ENCODE data around the gene MEF2B.

The MEF2B gene

DNA sequence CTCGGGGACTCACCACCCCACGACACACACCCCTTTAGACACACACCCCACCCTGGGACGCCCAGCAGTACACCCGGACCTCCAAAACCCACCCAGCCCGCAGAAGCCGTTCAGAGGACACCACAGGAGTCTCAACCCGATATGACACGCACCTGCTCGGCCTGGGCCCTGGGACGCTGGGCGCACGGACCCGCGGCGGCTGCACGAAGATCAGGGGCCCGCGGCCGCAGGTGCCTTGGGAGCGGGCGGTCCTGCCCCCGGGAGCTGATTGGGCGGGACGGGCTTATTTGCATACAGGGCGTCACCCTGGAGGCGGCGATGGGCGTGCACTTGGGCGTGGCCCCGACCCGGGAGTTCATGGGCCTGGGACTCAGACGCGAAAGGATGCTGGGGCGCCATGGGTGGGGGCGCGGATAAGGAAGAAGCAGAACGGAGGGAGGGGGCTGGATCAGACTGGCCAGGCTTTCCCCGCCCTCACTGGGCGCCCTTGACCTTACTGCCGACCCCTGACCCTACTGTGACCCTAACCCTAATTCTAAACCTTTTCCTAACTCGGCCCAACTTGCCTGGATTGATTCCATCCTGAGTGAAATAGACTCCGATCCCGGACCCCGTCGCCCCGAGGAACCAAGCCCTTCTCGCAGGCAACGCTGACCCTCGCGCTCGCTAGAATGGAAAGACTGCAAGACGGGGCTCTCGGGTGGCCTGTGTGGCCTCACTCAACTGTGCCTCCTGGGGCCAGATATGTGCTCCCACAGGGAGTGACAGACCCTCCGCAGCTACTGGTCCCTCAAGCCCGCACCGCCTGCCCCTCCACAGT lies at the start of gene MEF2B:
TSS of gene MEF2B (minus strand) at position 211 of the 820 bp plus-strand sequence. CDS start 19,528 bp downstream, outside the sequence.
- peak in 1 of 2 donors; percentile 35 for DNase-seq

DNA sequence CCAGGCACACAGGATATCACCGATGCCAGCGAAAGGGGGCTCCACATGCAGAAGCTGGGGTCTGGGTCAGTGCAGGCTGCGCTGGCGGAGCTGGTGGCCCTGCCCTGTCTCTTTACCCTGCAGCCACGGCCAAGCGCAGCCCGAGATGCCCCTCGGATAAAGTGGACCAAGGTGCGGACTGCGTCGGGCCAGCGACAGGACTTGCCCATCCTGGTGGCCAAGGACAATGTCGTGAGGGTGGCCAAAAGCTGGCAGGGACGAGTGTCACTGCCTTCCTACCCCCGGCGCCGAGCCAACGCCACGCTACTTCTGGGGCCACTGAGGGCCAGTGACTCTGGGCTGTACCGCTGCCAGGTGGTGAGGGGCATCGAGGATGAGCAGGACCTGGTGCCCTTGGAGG lies 48.8 kb upstream of the MEF2B start:
- DNase-seq: no peak

DNA sequence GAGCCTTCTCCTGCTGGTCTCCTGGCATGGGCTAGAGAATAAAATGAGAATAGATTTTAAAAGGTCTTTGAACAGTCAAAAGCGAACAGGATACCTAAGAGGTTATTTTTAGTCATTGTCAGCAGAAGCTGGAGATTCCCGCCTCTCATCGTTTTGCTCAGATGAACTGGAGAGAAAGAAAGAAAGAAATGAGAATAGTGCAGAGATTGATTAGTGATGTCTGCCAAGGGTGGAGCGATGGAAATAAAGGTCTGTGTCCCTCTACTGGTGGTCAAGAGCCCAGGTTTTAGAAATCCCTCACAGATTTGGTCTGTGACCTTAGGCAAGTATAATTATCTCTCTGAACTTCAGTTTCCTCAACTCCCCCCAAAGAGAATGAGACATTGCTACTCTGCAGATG lies 47.0 kb upstream of the MEF2B start:
- no peak for DNase-seq

DNA sequence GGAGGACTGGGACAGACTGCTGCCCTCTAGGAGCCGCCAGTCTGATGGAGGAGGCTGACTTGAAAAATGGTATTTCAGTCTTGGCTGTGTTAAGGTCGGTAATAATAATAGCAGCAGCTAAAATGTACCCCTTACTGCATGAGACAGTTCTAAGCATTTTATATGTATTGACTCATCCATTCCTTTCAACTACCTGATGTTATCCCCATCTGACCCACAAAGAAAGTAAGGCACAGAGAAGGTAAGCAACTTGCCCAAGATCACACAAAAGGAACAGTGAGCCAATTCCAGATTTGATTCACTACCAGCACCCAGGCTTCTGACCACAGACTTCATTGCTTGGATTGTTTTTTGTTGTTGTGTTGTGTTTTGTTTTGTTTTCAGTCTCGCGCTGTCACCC lies 45.7 kb upstream of the MEF2B start:
- DNase-seq: no peak

DNA sequence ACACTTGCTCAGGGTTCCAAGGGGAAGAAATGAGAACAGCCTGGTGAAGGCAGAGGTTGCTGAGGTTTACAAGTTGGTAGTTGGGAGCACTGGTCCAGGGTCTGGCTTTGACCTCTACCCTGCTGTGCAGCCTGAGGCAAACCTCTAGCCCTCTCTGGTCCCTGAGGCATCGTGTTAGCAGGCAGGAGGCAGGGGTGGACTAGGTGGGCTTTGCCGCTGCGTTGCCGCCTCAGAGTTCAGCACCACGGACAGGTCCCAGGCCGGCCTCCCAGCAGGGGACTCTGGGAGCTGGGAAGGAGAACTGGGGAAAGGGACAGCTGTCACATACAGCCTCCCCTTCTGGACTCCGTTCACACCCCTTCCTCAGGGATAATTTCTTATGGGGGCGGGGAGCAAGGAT lies 44.8 kb upstream of the MEF2B start:
- DNase-seq: no peak

DNA sequence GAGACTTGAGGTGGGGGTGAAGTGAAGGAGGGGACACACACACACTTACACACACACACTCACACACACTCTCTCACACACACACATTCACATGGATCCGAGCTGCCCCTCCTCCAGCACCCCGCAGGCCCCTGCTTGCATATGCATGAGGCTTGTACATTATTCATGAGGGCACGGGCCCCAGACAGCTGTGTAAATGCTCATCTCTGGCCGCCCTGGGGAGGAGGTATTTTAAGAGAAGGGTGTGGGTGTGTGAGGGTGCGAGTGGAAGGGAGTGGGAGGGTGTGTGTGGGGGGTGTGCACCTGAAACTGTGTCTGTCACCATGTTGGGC lies 44.1 kb upstream of the MEF2B start:
- no peak for DNase-seq

DNA sequence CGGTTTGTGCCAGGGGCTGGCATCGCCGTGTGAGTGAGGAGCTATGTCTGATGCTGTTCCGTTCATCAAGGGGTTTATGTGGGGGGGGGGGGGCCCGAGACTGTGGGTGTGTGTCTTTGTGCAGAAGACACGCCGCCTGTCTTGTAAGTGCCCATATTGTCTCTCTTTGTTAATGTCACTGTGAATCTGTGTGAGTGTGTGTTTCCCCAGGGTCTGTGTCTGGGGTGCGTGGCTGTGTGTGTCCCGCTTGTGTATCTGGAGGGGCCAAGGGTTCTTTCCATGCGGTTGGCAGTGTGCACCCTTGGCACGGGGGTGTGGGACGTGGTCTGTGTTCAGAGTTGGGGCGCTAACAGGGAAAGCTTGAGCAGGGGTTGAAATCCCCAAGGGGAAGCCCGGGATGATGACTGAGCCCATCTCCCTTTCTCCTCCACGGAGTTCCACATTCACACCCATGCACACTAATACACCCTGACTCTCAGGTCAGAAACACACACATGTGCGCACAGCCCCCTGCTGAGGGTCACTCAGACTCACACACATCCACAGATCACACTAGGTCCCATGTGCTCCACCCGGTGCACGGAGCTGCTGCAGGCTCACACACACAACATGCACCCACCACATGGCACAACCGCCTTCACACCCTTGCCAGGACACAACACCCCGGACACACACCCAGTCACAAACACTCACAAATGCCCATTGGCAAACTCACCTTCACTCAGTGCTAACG lies 43.5 kb upstream of the MEF2B start:
- no peak for DNase-seq

DNA sequence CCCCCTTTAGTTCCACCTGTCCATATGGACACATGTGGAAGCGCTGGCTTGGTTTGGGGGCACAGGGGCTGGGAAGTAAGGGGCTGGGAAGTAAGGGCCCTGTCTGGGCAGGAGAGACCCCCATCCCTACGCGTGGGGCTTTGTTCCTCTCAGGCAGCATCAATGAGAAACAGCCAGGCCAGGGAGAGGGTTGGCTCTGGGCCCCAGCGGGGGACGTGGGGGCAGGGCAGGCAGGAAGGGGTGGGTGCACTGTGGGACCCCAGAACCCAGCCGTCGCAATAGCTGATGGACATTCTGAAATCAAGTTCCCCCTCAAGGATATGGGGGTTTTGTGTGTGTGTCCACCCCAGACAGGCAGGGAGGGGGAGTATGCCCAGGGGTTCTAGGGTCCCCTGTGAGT lies 42.9 kb upstream of the MEF2B start:
- DNase-seq: no peak

DNA sequence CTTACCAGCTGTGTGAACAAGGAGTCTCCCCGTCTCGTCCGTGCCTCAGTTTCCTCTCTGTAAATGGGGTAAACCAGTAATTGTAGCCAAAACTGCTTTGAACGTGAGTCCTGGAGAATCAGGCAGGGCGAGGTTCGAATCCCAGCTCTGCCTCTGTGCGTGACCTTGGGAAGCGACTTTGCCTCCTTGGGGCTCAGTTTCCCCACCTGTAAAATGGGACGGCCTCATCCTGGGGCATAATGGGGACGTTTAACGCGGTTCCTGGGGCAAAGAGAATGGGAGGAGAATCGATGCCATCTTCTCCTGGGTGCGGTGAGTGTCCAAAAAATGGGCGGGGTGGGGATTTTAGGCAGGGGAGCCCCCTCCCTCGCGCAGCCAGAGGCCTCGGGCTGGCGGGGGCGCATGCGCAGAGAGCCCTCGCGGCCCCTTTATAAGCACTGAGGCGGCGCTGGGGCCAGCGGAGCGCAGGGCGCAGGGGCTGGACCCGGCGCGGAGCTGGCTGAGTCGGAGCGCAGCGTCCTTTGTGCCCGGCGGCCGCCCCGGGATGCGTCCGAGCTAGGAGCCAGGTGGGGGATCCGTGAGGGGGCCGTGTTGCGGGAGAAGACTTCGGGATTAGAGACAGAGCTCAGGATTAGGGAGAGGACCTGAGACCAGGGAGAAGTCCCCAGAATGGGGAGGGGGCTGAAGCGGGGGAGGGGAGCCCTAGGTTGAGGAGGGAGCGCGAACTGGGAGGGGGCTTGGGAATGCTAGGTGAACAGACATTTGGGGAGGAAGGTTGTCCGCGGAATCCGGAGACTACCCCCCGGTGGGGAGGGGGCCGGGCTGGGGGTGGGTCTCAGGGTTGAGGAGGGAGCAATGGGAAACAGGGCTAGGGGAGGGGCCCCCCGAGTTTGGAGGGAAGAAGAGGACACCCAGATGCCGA lies 41.7 kb upstream of the MEF2B start, which contains the start of gene NCAN:
TSS of gene NCAN (plus strand) at position 460 of the 922 bp plus-strand sequence. CDS start 4,996 bp downstream, outside the sequence.
- no peak for DNase-seq

DNA sequence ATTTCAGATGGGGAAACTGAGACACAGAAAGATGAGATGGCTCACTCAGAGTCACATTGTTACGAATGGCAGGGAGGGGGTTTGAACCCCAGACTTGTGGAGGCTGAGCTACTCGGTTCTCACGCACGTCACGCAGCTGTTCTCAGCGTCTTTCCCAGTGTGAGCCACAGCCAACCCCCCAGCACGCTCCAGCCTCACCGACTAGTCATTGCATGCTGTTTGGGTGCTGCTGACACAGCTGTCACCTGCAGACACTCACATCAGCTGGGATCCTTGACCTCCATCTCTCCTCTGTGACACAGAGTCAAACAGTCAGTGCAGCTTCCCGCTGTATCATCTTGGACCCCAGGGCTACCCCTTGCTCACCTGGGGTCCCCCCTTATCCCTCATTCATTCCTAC lies 39.3 kb upstream of the MEF2B start:
- no peak for DNase-seq

DNA sequence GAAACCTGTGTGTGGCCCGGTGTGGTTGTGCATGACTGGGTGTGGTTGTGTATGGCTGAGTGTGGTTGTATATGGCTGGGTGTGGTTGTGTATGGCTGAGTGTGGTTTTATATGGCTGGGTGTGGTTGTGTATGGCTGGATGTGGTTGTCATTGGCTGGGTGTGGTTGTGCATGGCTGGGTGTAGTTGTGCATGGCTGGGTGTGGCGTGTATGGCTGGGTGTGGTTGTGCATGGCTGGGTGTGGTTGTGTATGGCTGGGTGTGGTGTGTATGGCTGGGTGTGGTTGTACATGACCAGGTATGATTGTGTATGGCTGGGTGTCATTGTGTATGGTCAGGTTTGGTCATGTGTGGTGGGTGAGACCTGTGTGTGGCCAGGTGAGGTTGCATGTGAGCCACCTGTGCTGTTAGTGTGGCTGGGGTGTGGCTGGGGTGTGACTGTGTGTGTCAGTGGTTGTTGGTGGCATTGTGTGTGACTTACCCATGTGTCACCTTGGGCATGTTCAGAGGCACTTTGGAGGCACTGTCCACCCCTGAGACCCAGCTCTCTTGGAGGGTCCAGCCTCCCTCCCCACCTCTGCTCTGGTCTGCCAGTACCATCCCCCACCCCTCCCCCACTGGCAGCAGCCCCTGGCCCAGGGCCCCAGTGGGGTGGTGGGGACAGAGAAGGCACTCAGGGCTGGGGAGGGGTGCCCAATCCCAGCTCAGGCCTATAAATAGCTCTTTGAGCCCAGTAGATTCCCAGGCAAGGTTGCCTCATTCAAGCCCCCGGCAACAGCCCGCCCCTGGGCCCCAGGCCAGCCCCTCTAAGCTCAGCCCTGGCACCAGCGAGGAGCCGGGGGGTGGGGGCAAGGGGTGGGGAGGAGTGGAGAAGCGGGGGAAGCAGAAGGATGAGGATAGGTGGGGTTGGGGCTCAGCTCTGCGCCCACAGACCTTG lies 37.8 kb upstream of the MEF2B start:
- DNase-seq: peak in 1 of 2 donors; percentile 31

DNA sequence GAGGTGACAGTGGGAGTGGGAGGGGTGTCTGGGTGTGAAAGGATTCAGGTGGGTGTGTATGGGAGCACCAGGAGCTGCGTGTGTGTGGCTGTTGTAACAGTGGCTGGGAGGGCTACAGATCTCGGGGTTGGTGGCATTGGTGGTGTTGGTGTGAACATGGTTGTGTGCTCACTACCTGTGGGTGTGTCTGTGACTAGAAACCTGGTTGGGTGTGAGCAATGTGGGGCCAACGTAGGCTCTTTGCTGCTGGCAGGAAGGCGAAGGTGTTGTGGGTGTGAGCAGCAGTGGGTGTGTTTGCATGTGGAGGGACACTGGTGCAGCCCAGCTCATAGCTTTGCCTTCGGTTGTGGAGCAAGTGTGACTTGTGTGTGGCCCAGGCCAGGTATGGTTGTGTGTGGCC lies 36.9 kb upstream of the MEF2B start:
- no peak for DNase-seq

DNA sequence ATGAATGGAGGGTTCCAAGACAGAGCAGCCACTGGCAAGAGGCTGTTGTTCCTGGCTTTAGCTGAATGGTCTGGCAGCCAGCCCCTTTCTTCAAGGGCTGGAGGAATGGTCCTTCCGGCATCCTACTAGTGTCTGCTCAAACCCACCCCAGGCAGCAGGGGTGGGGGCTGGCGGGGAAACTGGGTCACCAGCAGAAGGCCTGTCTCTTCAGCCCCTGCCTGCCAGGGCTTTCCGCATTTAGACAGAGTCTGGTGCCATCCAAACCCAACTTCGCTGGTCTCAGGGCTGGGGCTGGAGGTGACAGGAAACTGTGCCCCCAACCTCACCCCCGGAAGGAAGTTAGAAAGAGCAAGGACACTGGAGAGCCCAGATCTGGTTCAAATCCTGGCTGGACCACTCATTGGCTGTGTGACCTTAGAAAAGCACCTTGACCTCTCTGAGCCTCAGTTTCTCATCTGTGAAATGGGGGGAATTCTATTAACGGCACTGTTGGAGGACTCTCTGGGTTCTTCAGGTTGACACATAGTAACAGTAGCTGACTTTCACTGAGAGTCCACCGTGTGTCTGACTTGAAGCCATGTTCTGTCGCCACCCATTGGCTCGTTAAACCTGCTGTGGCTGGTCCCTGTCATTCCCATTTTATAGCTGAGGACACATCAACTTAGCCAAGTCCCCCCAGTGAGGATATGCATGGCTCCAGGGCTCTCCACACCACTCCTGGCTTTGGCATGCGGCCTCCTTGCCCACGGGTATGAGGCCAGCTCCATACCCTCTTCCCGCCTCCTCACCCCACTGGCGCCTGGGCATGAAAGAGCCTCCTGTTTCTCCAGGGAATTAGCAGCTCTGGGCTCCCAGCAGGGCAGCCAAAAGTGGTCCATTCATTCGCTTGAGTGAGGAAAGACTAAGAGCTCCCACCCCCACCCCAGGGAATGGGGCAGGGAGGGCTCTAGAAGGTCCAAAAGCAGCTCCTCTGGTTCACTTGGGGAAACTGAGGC lies 35.6 kb upstream of the MEF2B start:
- peak; percentile 38 to 45 for DNase-seq

DNA sequence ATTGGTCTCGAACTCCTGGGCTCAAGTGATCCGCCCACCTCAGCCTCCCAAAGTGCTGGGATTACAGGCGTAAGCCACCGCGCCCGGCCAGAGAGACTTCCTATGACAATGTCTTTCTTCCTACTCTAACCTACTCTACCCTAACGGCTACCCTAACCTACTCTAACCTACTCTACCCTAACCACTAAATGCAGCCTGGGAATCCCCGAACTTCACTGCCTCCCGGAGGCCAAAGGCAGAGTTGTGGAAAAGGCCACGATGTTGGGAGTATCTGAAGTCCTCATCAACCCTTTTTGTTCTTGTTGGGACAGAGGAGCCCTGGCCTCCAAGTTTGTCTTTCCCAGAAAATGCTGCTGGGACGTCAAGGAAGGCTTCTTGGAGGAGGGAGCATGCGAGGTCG lies 34.1 kb upstream of the MEF2B start:
- DNase-seq: no peak

DNA sequence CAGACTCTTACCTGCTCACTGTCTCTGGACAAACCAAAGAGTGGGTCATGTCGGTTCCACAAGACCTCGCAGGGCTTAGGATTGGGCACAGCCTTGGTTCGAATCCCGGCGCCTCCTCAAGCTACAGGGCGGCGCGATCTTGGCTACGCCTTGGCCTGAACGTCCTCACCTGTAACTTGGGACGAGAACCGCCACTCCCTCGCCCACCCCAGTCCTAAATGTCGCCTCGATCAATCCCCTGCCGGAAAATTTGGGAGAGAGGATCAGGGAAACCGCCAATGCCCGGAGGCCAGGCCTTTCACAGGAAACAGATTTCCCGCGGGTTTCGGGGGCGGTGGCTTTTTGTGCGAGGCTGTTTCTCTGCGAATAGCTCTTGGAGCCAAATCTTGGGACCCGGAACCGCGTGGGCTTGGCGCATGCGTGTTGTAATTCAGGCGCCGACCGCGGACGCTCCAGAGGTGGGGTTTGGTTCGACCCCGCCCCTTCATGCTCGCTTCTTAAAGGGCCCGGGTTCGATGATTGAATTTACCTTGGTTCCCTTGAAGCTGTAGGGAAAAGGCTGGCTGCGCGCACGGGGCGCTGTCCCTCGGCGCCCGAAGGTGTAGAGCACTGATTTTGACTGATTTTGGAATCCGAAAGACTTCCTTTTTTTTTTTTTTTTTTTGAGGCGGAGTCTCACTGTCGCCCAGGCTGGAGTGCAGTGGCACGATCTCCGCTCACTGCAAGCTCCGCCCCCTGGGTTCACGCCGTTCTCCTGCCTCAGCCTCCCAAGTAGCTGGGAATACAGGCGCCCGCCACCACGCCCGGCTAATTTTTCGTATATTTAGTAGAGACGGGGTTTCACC lies 33.2 kb upstream of the MEF2B start, which contains the start of gene NR2C2AP:
TSS of gene NR2C2AP (minus strand) at position 403 of the 845 bp plus-strand sequence. CDS start at position 49, 354 bp downstream.
- peak; percentile 72 to 77 for DNase-seq

DNA sequence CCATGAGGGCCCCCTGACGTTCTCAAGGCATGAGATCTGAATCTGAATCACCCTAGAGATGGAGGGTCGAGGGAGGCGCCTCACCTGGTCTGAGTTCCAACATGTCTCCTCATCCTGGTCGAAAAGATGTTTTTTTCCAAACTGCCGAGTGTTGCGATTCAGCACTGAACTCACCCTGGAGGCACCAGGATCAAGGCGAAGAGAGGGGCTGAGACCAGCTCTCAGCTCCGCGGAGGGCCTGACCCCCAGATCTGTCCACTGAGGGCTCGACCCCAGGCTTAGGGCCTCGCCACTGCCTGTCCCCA lies 32.6 kb upstream of the MEF2B start:
- no peak for DNase-seq

DNA sequence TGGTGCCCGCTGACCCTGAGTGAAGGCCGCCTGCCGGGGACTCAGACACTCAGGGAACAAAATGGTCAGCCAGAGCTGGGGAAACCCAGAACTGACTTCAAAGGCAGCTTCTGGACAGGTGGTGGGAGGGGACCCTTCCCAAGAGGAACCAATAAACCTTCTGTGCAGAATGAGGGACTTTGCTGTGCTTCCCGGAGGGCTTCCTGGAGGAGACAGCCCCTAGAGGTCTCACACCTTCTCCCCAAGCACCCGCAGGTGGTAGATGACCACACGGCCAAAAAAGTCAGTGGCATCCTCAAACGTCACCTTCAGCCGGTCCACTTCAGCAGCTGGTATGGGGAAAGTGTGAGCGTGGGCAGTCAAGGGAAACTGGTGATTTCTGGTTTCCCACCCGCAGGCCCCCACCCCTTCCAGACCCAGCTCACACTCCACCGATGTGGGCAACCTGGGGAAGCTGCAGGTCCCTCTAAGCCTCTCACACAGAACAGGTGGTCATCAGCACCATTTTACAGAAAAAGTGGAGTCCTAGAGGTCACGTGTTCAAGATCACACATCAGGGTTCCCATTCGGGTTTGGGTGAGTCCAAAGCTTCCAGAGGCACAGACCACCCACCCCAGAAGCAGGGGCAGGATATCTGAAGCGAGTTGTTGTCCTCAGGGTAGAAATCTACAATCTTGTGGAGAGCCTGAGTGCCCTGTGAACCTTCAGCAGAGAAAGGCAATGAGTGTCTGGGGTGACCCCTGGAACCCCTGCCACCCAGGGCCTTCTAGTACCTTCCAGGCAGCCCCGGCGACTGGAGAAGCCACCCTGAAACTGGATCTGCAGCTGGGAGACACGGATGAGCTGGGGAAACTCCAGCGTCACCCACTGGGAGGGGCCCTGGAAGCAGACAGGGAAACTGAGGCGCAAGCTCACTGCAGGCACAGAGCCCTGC lies 31.9 kb upstream of the MEF2B start:
- no peak for DNase-seq

DNA sequence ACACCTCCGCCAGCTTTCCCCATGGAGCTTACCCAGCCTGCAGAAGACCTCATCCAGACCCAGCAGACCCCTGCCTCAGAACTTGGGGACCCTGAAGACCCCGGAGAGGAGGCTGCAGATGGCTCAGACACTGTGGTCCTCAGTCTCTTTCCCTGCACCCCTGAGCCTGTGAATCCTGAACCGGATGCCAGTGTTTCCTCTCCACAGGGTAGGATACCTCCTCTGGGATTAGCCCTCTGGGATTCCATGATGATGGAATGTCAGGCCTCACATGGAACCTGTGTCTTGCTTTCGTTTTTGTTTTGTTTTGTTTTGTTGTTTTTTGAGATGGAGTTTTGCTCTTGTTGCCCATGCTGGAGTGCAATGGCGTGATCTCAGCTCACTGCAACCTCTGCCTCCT lies 23.9 kb upstream of the MEF2B start:
- DNase-seq: no peak
